AG09319 (cell line): Measurements from ENCODE around the gene VPS33A.

Experiments
- DNase-seq: peaks from one replicate; pipeline ENCODE4 v3.0.0-alpha.2; 2010; ENCODE audit warnings: low read depth; ENCODE audit errors: extremely low read depth
- TF ChIP-seq, protein P1 (sequence below): IDR thresholded peaks from 2 replicates; pipeline ENCODE4 v1.5.1; 2011; ENCODE audit warnings: low read depth, mild to moderate bottlenecking, inconsistent platforms, low read length, moderate library complexity

VPS33A gene

DNA sequence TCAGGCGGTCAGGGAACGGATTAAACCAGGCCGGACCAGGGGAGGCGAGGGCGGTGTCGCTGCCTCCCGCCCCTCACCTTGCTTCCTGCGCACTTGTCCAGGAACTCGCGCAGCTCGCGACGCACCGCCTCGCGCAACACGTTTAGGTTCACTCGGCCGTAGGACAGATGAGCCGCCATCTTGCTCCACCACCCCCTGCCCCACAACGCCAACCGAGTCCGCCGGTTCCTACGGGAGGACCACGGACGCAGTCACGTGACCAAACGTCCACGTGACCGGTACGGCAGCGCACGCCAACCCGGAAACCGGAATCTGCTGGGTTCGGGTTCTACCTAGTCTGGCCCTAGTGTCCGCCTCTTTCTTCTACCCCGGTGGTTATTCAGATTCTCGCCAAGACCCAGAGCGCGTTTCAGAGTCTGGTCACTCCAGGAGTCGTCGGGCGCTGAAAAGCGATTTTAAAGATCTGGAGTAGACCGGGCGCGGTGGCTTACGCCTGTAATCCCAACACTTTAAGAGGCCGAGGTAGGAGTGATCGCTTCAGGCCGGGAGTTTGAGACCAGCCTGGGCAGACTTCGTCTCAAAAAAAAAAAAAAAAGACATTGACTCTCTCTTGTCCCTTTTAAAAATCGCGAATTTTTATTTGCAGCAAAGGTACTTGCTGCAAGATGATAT lies at the start of gene VPS33A:
VPS33A (minus strand) TSS at position 265 of the 672 bp plus-strand sequence; CDS start at position 179, 86 bp downstream.
- DNase-seq, result peak; percentile 98
- TF ChIP-seq, protein P1, sequence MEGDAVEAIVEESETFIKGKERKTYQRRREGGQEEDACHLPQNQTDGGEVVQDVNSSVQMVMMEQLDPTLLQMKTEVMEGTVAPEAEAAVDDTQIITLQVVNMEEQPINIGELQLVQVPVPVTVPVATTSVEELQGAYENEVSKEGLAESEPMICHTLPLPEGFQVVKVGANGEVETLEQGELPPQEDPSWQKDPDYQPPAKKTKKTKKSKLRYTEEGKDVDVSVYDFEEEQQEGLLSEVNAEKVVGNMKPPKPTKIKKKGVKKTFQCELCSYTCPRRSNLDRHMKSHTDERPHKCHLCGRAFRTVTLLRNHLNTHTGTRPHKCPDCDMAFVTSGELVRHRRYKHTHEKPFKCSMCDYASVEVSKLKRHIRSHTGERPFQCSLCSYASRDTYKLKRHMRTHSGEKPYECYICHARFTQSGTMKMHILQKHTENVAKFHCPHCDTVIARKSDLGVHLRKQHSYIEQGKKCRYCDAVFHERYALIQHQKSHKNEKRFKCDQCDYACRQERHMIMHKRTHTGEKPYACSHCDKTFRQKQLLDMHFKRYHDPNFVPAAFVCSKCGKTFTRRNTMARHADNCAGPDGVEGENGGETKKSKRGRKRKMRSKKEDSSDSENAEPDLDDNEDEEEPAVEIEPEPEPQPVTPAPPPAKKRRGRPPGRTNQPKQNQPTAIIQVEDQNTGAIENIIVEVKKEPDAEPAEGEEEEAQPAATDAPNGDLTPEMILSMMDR, result no peak

DNA sequence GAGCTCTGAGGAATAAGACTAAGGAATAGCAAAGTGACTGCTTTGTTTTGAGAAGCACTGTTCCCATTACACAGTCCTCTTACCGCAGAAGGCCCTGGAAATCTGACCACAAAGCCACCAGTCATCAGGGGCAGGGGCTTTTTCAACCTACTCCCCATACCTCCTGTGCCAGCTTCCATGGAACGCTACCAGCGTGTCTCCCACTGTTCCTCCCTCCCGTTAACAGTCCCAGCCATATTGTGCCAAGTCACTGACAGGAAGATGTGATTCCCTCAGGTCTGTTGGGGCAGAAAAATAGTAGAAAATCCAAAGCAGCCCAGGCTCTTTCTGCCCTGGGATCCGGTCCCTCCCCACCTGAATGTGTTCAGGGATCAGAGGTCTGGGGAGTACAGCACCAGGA lies 46.6 kb upstream of the VPS33A start:
- TF ChIP-seq, protein P1, result no peak
- no peak for DNase-seq

DNA sequence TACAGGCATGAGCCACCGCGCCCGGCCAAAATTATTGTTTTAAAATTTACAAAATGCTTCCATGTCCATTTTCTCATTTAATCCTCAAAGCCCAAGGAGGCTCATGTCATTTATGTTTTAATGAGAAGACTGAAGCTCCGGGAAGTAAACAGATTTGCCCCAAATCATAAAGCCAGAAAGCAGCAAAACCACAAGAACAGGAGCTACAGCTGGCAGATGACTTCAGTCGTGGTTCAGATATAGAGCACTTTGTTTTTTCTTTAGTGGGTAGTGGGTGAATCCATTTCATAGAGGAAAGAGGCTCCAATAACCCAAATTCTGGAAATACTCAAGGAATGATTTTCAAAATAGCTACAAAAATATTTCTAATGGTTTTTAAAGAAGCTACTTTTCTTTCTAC lies 45.4 kb upstream of the VPS33A start:
- DNase-seq, result no peak
- TF ChIP-seq, protein P1, result no peak

DNA sequence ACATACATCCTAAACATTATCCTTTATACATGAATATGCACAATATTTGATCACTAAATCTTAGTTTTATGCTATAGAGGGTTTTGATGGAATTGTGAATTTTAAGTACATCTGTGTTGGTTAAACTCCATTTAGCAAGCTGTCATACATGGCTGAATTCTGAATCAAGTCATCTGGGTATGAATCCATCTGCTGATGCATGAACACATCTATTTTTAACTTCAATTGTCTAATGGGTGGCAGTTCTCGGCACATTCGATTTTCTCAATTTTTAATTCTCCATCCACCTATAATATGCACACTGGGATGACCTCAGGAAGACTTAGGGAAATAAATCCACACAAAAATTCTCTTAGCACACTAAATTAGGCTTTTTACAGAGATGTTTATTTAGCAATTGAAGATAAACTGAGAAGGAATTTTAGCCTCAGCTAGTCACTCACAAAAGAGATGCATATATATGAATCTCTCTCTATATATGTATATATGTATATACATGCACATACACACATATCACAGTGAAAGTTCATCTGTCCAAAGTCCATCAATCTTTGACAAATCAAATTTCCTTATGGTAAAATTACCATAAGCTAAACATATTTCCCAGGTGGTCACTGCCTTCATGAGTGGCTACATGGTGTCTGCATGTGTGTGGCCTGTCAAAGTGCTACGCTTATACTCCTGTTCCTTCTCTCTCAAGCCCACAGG lies 44.5 kb upstream of the VPS33A start:
- no peak for DNase-seq
- TF ChIP-seq, protein P1, result no peak

DNA sequence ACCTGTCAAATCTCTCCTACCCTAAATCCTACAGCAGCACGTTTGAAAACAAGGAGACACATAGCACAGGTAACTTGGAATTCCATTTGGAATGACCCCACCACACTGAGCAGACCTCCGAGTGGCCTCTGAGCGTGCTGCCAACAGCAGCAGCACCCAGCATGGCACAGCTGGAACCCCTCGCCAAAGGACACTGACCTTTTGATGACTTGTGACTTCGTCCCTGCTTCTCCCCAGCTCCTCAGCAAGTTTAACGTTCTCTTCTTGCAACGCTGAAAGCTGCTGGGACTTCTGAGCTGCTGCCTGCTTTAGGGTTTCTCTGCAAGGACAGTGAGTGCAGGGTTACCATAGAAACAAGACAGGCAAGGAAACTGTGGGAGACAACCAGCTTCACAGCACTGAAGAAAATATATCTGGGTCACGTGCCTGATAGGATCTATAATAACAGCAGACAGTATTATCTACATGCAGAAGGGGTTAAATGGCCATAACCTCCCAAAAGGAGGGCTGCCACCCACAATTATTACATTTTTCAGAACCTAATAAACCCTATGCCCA lies 43.3 kb upstream of the VPS33A start:
- TF ChIP-seq, protein P1, result no peak
- DNase-seq, result no peak

DNA sequence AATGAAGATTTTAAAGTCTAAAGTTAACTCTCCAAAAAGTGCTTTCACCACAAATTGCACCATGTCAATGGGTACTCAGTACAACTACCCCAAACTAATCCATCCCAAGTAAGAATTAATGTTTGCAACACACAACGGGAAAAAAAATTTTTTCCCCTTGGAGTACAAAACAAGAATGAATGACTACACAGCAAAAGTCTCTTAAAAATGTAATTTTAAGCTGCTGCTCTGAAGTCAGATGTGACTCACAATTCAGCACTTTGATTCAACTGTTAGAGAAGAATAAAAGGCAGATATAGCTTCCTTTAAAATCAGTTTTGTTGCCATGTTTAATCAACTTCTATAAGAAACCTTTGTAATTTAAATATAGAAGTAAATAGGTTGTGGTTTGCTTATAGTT lies 42.5 kb upstream of the VPS33A start:
- no peak for DNase-seq

More for the DNA sequence above, 42.5 kb upstream of the VPS33A start:
- TF ChIP-seq, protein P1, result no peak
